ENCODE data around the gene PEG3. TPM values are rescaled to one million over a fixed set of nuclear protein-coding genes. Genes with fewer than 3 reads are reported as not detected.

The PEG3 gene
- total and polyA plus RNA-seq, 2 of the 13 experiments (the other 11 are each of a cell fraction or from before 2014, with no cell fraction given), result 217 to 394 TPM

GRCh38 chr19:56840451-56841192, at the start of gene PEG3, which contains the start of gene ZIM2 (continued):
- TF ChIP-seq ZNF496 (CRISPR knock-in tag; IDR thresholded peaks at IDR 0.05; ENCODE audit: insufficient replicate concordance) (no peak), ZNF101 (CRISPR knock-in tag; IDR thresholded peaks at IDR 0.05; ENCODE audit: borderline replicate concordance, low read depth) (no peak), ZFAT (CRISPR knock-in tag; conservative IDR thresholded peaks at IDR 0.05) (no peak), RELA (CRISPR knock-in tag; IDR thresholded peaks at IDR 0.05) (no peak), HOXA9 (CRISPR knock-in tag; IDR thresholded peaks at IDR 0.05; ENCODE audit: borderline replicate concordance) (no peak), SNAPC4 (CRISPR knock-in tag; IDR thresholded peaks at IDR 0.05) (no peak), ZHX2 (IDR thresholded peaks at IDR 0.05; ENCODE audit: low read depth) (no peak), ZHX2 (CRISPR knock-in tag; IDR thresholded peaks at IDR 0.05; ENCODE audit: borderline replicate concordance) (no peak), ZNF292 (CRISPR knock-in tag; IDR thresholded peaks at IDR 0.05; ENCODE audit: borderline replicate concordance, low read depth) (no peak), ZNF790 (CRISPR knock-in tag; IDR thresholded peaks at IDR 0.05; ENCODE audit: borderline replicate concordance) (peak; percentile 90), ZKSCAN1 (IDR thresholded peaks at IDR 0.05; ENCODE audit: low read length) (no peak), ZNF280D (CRISPR knock-in tag; IDR thresholded peaks at IDR 0.05) (peak; percentile 40; the same call in 1 of the 2 replicates), NRL (CRISPR knock-in tag; IDR thresholded peaks at IDR 0.05; ENCODE audit: borderline replicate concordance) (no peak), ZEB1 (IDR thresholded peaks at IDR 0.05; ENCODE audit: insufficient replicate concordance, low read depth) (no peak), HNF4A (CRISPR knock-in tag; IDR thresholded peaks at IDR 0.05) (no peak)

Data from HepG2 (cell line).